Adrenal gland (tissue), 5 donors: ENCODE data around the gene ATCAY.

ENCODE experiments used
- CTCF ChIP-seq, 6 experiments: fragments of 450-650 bp in 4 of 6; fragments of 200-600 bp in 2 of 6; sonication (generic) in 1 of 6; IDR thresholded peaks; 1 replicate in 5 of 6; 2 replicates in 1 of 6; pipeline versions ENCODE4 v1.5.1 to v1.8.0; 2016 to 2021; ENCODE audit warnings: antibody characterized with exemption in 6 of 6, mild to moderate bottlenecking in 2 of 6, moderate library complexity in 1 of 6
- POLR2A ChIP-seq, 2 donors: fragments of 450-650 bp; IDR thresholded peaks; one replicate each; pipeline ENCODE4 v1.6.1; 2017; ENCODE audit warnings: antibody characterized with exemption in 2 of 2, mild to moderate bottlenecking in 2 of 2, moderate library complexity in 1 of 2
- donor health status: DM: no; HTN: no; CAD: no.

- TF ChIP-seq CTCF (IDR thresholded peaks at IDR 0.05) = no peak
- TF ChIP-seq POLR2A (IDR thresholded peaks at IDR 0.05) = no peak
Measured at GRCh38 chr19:3975144-3975543, 94.7 kb downstream of the ATCAY start.
